ENCODE measurements around the gene ASTN1. TPM values are rescaled to one million over a fixed set of nuclear protein-coding genes. Genes with fewer than 3 reads are reported as not detected.

ASTN1 gene
- total RNA-seq, 2 donors from 2014 or later, result 0.23 to 0.62 TPM

DNA sequence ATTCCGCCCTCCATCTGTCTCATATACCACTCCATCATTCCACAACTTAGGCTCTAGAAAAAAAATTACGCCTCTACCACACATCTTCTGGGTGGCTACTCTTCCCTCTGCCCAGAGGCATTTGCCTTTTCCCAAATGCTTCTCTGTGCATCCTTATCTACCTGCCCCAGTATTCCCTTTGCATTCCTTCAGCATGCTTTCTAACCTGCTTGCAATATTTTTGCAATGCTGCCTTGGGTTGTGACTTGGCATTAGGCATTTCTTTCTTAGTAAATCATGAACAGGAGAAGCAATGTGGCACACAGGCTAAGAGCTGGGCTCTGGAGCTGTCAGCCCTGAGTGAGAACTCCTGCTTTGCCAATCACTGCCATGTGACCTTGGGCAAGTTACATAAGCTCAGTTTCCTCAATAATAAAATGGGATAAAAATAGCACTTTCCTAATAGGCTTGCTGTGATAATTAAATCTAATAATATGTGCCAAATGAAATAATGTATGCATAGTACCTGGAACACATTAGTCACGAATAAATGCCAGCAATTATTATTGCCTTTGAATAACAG is 276.0 kb downstream of the ASTN1 start:
- Histone ChIP-seq H3K9me3 (no peaks in the 10 kb centered on the region), H3K4me1 (replicated peaks) (no peaks in the 10 kb centered on the region), H3K27me3 (replicated peaks; ENCODE audit: insufficient read depth) (no peaks in the 10 kb centered on the region), H3K4me3 (no peak overlapping the region), H3K36me3 (no peaks in the 10 kb centered on the region), H3K27ac (no peak overlapping the region)
- no peak for DNase-seq (ENCODE audit: low spot score)
- 97% methylated on average over 3 of the region's 3 CpGs for WGBS
- TF ChIP-seq POLR2AphosphoS5 (IDR thresholded peaks at IDR 0.05), result no peak
- TF ChIP-seq, protein P1, sequence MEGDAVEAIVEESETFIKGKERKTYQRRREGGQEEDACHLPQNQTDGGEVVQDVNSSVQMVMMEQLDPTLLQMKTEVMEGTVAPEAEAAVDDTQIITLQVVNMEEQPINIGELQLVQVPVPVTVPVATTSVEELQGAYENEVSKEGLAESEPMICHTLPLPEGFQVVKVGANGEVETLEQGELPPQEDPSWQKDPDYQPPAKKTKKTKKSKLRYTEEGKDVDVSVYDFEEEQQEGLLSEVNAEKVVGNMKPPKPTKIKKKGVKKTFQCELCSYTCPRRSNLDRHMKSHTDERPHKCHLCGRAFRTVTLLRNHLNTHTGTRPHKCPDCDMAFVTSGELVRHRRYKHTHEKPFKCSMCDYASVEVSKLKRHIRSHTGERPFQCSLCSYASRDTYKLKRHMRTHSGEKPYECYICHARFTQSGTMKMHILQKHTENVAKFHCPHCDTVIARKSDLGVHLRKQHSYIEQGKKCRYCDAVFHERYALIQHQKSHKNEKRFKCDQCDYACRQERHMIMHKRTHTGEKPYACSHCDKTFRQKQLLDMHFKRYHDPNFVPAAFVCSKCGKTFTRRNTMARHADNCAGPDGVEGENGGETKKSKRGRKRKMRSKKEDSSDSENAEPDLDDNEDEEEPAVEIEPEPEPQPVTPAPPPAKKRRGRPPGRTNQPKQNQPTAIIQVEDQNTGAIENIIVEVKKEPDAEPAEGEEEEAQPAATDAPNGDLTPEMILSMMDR (IDR thresholded peaks at IDR 0.05), result no peak
- TF ChIP-seq POLR2A (IDR thresholded peaks at IDR 0.05), result no peak
- intact Hi-C loops (cut with DNase I), result no loop called here

- Histone ChIP-seq H3K27me3 (replicated peaks; ENCODE audit: insufficient read depth) (no peaks in the 10 kb centered on the region), H3K9me3 (no peaks in the 10 kb centered on the region), H3K27ac (no peak overlapping the region), H3K4me3 (no peak overlapping the region), H3K36me3 (no peaks in the 10 kb centered on the region), H3K4me1 (replicated peaks) (no peaks in the 10 kb centered on the region)
- no peak for DNase-seq (ENCODE audit: low spot score)
- WGBS, result 77% methylated on average over 2 of the region's 2 CpGs
- intact Hi-C loops (cut with DNase I), result no loop called here
- TF ChIP-seq POLR2AphosphoS5 (IDR thresholded peaks at IDR 0.05) (no peak), POLR2A (IDR thresholded peaks at IDR 0.05) (no peak)
- TF ChIP-seq, protein P1 (IDR thresholded peaks at IDR 0.05), result no peak
Observed at GRCh38 chr1:176885751-176886150, 278.8 kb downstream of the ASTN1 start.

- intact Hi-C loops (cut with DNase I), result no loop called here
- Histone ChIP-seq H3K36me3 (no peaks in the 10 kb centered on the region), H3K9me3 (no peaks in the 10 kb centered on the region), H3K27ac (no peak overlapping the region), H3K4me1 (replicated peaks) (no peaks in the 10 kb centered on the region), H3K4me3 (no peak overlapping the region), H3K27me3 (replicated peaks; ENCODE audit: insufficient read depth) (no peaks in the 10 kb centered on the region)
- no peak for DNase-seq (ENCODE audit: low spot score)
- 83% methylated on average over 3 of the region's 3 CpGs for WGBS
- TF ChIP-seq POLR2A (IDR thresholded peaks at IDR 0.05) (no peak), POLR2AphosphoS5 (IDR thresholded peaks at IDR 0.05) (no peak)
Observed at GRCh38 chr1:176885341-176885740, 279.2 kb downstream of the ASTN1 start.

- no peak overlapping the region for H3K4me3 ChIP-seq
- no peak for TF ChIP-seq POLR2AphosphoS5 (IDR thresholded peaks at IDR 0.05)
- TF ChIP-seq, protein P1 (IDR thresholded peaks at IDR 0.05), result no peak
- TF ChIP-seq POLR2A (IDR thresholded peaks at IDR 0.05), result no peak
- no peaks in the 10 kb centered on the region for H3K36me3 ChIP-seq
- H3K27me3 ChIP-seq (replicated peaks; ENCODE audit: insufficient read depth), result no peaks in the 10 kb centered on the region
- H3K4me1 ChIP-seq (replicated peaks), result no peaks in the 10 kb centered on the region
- H3K9me3 ChIP-seq, result no peaks in the 10 kb centered on the region
- 93% methylated on average over 1 of the region's 1 CpG for WGBS
- no peak for DNase-seq (ENCODE audit: low spot score)
- no peak overlapping the region for H3K27ac ChIP-seq
- intact Hi-C loops (cut with DNase I), result loop anchor here (5.0 kb wide), 1 partner anchor 328 kb away; no protein-coding TSS in a partner anchor
Observed at GRCh38 chr1:176884911-176885310, 279.6 kb downstream of the ASTN1 start.

GRCh38 chr1:176884286-176884685 is 280.2 kb downstream of the ASTN1 start:
- WGBS, result 70% methylated on average over 4 of the region's 4 CpGs
- no peak for DNase-seq (ENCODE audit: low spot score)
- Histone ChIP-seq H3K27ac (no peak overlapping the region), H3K27me3 (replicated peaks; ENCODE audit: insufficient read depth) (no peaks in the 10 kb centered on the region), H3K9me3 (no peaks in the 10 kb centered on the region), H3K4me3 (no peak overlapping the region), H3K4me1 (replicated peaks) (no peaks in the 10 kb centered on the region), H3K36me3 (no peaks in the 10 kb centered on the region)
- no peak for TF ChIP-seq POLR2AphosphoS5 (IDR thresholded peaks at IDR 0.05)
- TF ChIP-seq POLR2A (IDR thresholded peaks at IDR 0.05), result no peak
- TF ChIP-seq, protein P1 (IDR thresholded peaks at IDR 0.05), result no peak
- intact Hi-C loops (cut with DNase I), result loop anchor here (5.0 kb wide), 1 partner anchor 327 kb away; no protein-coding TSS in a partner anchor
